ENCODE results near the gene METAP1D. TPM values are rescaled to one million over a fixed set of nuclear protein-coding genes. Genes with fewer than 3 reads are reported as not detected.
A peak's percentile ranks its signal among the peaks of the same experiment; 100 is the strongest.

The METAP1D gene
- total RNA-seq, 1 experiment from 2014 or later, result 4.7 TPM

GRCh38 chr2:172085460-172086159 is 85.9 kb downstream of the METAP1D start, which contains the start of gene DLX1 (continued):
- TF ChIP-seq ZNF425 (CRISPR knock-in tag; conservative IDR thresholded peaks at IDR 0.05) (no peak), ATF1 (CRISPR knock-in tag; IDR thresholded peaks at IDR 0.05) (no peak), NFE2L1 (CRISPR knock-in tag; IDR thresholded peaks at IDR 0.05) (no peak), FOXK1 (CRISPR knock-in tag; IDR thresholded peaks at IDR 0.05) (no peak), ZNF263 (CRISPR knock-in tag; IDR thresholded peaks at IDR 0.05; ENCODE audit: low read depth) (no peak), ZMAT4 (CRISPR knock-in tag; IDR thresholded peaks at IDR 0.05) (no peak), USF2 (CRISPR knock-in tag; IDR thresholded peaks at IDR 0.05) (no peak), RELA (CRISPR knock-in tag; IDR thresholded peaks at IDR 0.05; ENCODE audit: borderline replicate concordance) (no peak)

- ATAC-seq, result peak; percentile 16
- peak; percentile 73 for DNase-seq (ENCODE audit: low spot score)
- no peak overlapping the region for H3K27ac Mint-ChIP-seq
- H3K36me3 Mint-ChIP-seq, result no peaks in the 10 kb centered on the region
- peaks cover 79% of the 10 kb centered on the region for H3K4me1 Mint-ChIP-seq
- H3K4me3 Mint-ChIP-seq, result peak overlapping the region; percentile 87
- POLR2A ChIA-PET, result interaction anchor here (0.7 to 4.1 kb wide), 4 partner anchors 9 to 16 kb away, joined by 3 to 13 read pairs (median 4); partner anchors contain the start of gene DLX2
- H3K27me3 Mint-ChIP-seq (ENCODE audit: low read depth), result peaks cover 100% of the 10 kb centered on the region
- CTCF ChIA-PET, result interaction anchor here (0.7 to 7.6 kb wide), 10 partner anchors 9 to 375 kb away, joined by 3 to 123 read pairs (median 4); partner anchors contain the start of gene DLX2
- TF ChIP-seq PRDM15 (CRISPR knock-in tag; IDR thresholded peaks at IDR 0.05) (peak; percentile 35), ZNF281 (CRISPR knock-in tag; IDR thresholded peaks at IDR 0.05) (no peak), JUN (CRISPR knock-in tag; IDR thresholded peaks at IDR 0.05) (no peak), ZNF671 (CRISPR knock-in tag; IDR thresholded peaks at IDR 0.05) (no peak)
- no peaks in the 10 kb centered on the region for H3K9me3 Mint-ChIP-seq
Observed at GRCh38 chr2:172086241-172087206, 86.8 kb downstream of the METAP1D start.

All from WTC11 (cell line).